Body of pancreas (tissue), 4 donors: ENCODE measurements around the gene PPP1R17. TPM values are rescaled to one million over a fixed set of nuclear protein-coding genes. Genes with fewer than 3 reads are reported as not detected.

Source experiments
- ATAC-seq: fragments of 150-250 bp; one replicate; pipeline ENCODE4 v1.9.1; 2016
- DNase-seq, 4 donors: peaks; one replicate each; pipeline ENCODE4 v3.0.0-alpha.2; 2019
- H3K27ac ChIP-seq, 4 donors: fragments of 200-600 bp; sonication (generic); 1 replicate in 3 of 4; 2 replicates in 1 of 4; pipeline versions ENCODE4 v1.5.1 to v1.6.1; 2016 to 2019; ENCODE audit warnings: mild to moderate bottlenecking in 1 of 4, mixed read lengths in 1 of 4, moderate library complexity in 1 of 4
- H3K27me3 ChIP-seq, 2 donors: fragments of 200-600 bp; sonication (generic); one replicate each; pipeline ENCODE4 v1.6.0; 2016; ENCODE audit warnings: mild to moderate bottlenecking in 1 of 2
- H3K36me3 ChIP-seq, 2 donors: fragments of 200-600 bp; sonication (generic); replicated peaks in 1 of 2; 2 replicates each; pipeline ENCODE4 v1.5.1; 2016; ENCODE audit warnings: low read depth in 2 of 2; ENCODE audit not compliant: insufficient read depth in 1 of 2
- H3K4me1 ChIP-seq: fragments of 200-600 bp; sonication (generic); one replicate; pipeline ENCODE4 v1.6.0; 2016
- H3K4me3 ChIP-seq, 2 donors: fragments of 200-600 bp; sonication (generic); 1 replicate in 1 of 2; 2 replicates in 1 of 2; pipeline ENCODE4 v1.5.1; 2016 to 2019
- H3K9me3 ChIP-seq, 3 donors: fragments of 200-600 bp; sonication (generic); 1 replicate in 2 of 3; 2 replicates in 1 of 3; pipeline ENCODE4 v1.5.1; 2016
- POLR2A ChIP-seq, 3 donors: fragments of 450-650 bp; IDR thresholded peaks; one replicate each; pipeline ENCODE4 v1.6.1; 2016; ENCODE audit warnings: antibody characterized with exemption in 3 of 3, mild to moderate bottlenecking in 2 of 3
- WGBS, 2 donors: methylation state at CpG; one replicate each; pipeline ENCODE4 v1.1.5; 2017; 5-methylcytosine and 5-hydroxymethylcytosine counted together
- intact Hi-C: fragments of 100-400 bp; cut with DNase I; formaldehyde crosslinking; loops from one replicate; pipeline ENCODE4 v1.15.1; 2023
- total RNA-seq, 2 donors: library from RNA; depleted of rRNA; stranded (reverse); fragments of >200 nt; gene quantifications; one replicate each; pipeline ENCODE4 v1.1.0, GENCODE V29; 2016
- TF ChIP-seq, protein P1 (sequence below), 7 experiments: fragments of 450-650 bp in 4 of 7; fragments of 200-600 bp in 3 of 7; sonication (generic) in 3 of 7; IDR thresholded peaks; one replicate each; pipeline ENCODE4 v1.5.1; 2016 to 2019; ENCODE audit warnings: antibody characterized with exemption in 7 of 7

The PPP1R17 gene
- not detected for total RNA-seq

DNA sequence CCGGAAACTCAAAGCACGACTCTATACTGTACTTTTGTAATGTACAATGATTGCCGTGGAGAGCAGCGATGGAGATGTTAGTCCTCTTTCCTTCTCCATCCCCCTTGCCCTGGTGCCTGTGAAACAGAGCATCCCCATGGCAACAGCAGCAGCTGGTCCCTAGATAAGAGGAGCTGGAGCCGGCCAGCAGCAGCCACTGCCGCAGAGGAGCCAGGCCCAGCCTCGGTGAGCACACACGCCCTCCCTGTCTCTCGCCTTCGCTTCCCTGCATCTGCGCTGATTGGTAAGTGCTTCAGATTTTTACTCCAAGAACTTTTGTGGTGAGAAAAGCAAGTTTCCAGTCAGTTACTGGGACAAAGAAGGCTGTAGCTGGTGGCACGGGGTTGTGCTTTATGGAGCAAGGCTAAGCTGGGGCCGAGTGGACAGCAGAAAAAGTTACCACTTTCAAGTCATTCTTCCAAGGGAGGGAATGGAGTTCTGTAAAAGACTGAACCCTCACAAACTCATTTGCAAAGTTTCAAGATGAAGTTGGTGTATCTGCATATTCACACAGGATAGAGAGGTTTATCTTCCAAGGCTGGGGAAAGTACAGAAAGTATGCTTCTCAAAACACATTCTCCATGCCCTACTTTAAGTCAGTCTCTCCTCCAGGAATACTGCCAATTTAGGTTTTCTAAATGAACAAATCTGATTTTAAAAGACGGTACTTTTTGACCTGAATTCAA lies at the start of gene PPP1R17:
Gene PPP1R17, plus strand, starts transcription at position 192 of the 725 bp plus-strand sequence. CDS start 5,227 bp downstream, outside the sequence.
- Histone ChIP-seq H3K9me3 (no peaks in the 10 kb centered on the region), H3K27ac (no peak within 1 kb of the TSS), H3K36me3 (no peaks in the 10 kb centered on the region), H3K4me3 (no peak within 1 kb of the TSS), H3K4me1 (no peaks in the 10 kb centered on the region), H3K27me3 (no peaks in the 10 kb centered on the region)
- ATAC-seq (no peak), DNase-seq (peak in 2 of 4 donors; percentile 16 to 32)
- no peak for TF ChIP-seq POLR2A (IDR thresholded peaks at IDR 0.05)
- TF ChIP-seq, protein P1, sequence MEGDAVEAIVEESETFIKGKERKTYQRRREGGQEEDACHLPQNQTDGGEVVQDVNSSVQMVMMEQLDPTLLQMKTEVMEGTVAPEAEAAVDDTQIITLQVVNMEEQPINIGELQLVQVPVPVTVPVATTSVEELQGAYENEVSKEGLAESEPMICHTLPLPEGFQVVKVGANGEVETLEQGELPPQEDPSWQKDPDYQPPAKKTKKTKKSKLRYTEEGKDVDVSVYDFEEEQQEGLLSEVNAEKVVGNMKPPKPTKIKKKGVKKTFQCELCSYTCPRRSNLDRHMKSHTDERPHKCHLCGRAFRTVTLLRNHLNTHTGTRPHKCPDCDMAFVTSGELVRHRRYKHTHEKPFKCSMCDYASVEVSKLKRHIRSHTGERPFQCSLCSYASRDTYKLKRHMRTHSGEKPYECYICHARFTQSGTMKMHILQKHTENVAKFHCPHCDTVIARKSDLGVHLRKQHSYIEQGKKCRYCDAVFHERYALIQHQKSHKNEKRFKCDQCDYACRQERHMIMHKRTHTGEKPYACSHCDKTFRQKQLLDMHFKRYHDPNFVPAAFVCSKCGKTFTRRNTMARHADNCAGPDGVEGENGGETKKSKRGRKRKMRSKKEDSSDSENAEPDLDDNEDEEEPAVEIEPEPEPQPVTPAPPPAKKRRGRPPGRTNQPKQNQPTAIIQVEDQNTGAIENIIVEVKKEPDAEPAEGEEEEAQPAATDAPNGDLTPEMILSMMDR (IDR thresholded peaks at IDR 0.05), result no peak
- 39 to 45% methylated on average over 14 of the region's 14 CpGs for WGBS, 2 donors
- intact Hi-C loops, result no loop called here

DNA sequence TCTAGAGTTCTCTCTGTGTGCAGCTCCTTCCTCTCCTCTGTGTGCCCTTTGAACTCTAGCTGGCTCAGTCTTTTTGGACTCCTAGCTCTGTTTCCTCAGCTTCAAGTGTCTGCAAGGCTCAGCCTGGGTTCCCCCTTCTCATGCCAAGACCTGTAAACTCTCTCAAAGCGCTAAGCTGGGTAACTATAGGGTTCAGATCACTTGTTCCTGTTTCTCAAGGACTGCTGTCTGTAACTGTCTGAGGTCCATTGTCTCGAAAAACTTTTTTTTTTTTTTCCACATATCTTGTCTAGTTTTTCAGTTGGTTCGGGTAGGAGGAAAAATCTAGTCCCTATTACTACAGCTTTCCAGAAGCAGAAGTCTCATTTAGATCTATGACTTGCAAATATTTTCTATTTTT lies 46.6 kb upstream of the PPP1R17 start:
- Histone ChIP-seq H3K4me3 (no peak overlapping the region), H3K27ac (no peak overlapping the region), H3K4me1 (no peaks in the 10 kb centered on the region), H3K36me3 (no peaks in the 10 kb centered on the region), H3K9me3 (no peaks in the 10 kb centered on the region), H3K27me3 (no peaks in the 10 kb centered on the region)
- intact Hi-C loops, result no loop called here
- WGBS, 2 donors, result 40 to 66% methylated on average over 3 of the region's 3 CpGs
- ATAC-seq, result no peak
- no peak for DNase-seq
- no peak for TF ChIP-seq POLR2A (IDR thresholded peaks at IDR 0.05)
- TF ChIP-seq, protein P1 (IDR thresholded peaks at IDR 0.05), result no peak

DNA sequence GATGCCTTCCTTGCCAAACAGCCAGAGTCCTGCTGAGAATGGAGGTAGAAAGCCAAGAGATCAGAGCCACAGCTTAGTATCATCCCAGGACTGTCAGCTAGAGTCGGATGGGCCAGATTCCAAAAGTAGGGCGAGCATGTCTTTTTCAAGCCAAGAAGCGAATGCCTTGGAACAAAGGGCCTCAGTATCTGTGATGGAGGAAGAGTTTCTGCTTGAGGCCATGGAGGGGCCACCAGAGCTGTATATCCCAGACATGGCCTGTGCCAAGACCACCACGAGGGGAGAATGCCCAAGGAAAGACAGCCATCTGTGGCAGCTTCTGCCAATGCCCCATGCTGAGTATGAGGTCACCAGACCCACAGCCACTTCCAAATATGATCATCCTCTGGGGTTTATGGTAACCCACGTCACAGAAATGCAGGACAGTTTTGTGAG lies 44.3 kb upstream of the PPP1R17 start:
- no peak for DNase-seq
- no peak for TF ChIP-seq POLR2A (IDR thresholded peaks at IDR 0.05)
- TF ChIP-seq, protein P1 (IDR thresholded peaks at IDR 0.05), result no peak

DNA sequence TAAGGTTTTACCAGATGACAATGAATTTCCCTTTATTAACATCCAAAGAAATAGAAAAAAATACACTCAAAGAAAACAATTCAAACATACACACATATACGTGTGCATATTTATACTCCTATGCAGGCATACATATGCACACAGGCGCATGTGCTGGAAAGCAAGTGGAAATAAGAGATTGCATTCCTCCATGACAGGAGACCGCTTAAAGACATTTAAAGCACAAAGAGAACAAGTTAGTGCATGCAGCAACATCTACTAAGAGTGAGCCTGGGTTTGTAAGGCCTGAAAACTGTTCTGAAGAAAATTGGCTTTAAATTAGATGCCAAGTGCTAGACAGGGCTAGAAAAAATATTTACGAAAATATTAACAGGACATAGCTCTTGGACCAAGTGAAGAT lies 40.1 kb upstream of the PPP1R17 start:
- intact Hi-C loops, result no loop called here
- H3K27me3 ChIP-seq, result no peaks in the 10 kb centered on the region
- H3K4me1 ChIP-seq, result no peaks in the 10 kb centered on the region
- TF ChIP-seq POLR2A (IDR thresholded peaks at IDR 0.05), result no peak
- TF ChIP-seq, protein P1 (IDR thresholded peaks at IDR 0.05), result no peak
- no peak overlapping the region for H3K27ac ChIP-seq
- no peak for ATAC-seq
- no peak for DNase-seq
- no peaks in the 10 kb centered on the region for H3K9me3 ChIP-seq
- no peaks in the 10 kb centered on the region for H3K36me3 ChIP-seq
- H3K4me3 ChIP-seq, result no peak overlapping the region
- 85 to 88% methylated on average over 4 of the region's 4 CpGs for WGBS, 2 donors

More for the DNA sequence above, 44.3 kb upstream of the PPP1R17 start:
- no peak for ATAC-seq
- Histone ChIP-seq H3K36me3 (no peaks in the 10 kb centered on the region), H3K9me3 (no peaks in the 10 kb centered on the region), H3K4me1 (no peaks in the 10 kb centered on the region), H3K27me3 (no peaks in the 10 kb centered on the region), H3K4me3 (no peak overlapping the region), H3K27ac (no peak overlapping the region)
- intact Hi-C loops, result no loop called here
- WGBS, 2 donors, result 58 to 59% methylated on average over 5 of the region's 5 CpGs

DNA sequence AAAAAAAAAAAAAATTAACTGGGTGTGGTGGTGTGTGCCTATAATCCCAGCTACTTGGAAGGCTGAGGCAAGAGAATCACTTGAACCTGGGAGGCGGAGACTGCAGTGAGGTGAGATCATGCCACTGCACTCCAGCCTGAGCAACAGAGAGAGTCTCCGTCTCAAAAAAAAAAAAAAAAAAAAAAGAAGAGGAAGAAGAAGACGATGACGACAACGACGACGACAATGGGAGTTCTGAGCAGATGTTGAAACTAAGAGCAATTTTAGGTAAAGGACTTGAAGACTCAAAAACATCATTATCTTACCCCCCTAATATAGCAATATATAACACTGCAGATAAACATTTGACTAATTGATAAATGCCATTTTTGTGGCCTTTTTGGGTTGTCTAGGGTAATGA lies 39.5 kb upstream of the PPP1R17 start:
- peak in 1 of 4 donors; percentile 28 for DNase-seq
- WGBS, 2 donors, result 64 to 80% methylated on average over 7 of the region's 7 CpGs
- H3K4me3 ChIP-seq, result no peak overlapping the region
- no peak for ATAC-seq
- no peaks in the 10 kb centered on the region for H3K36me3 ChIP-seq
- intact Hi-C loops, result no loop called here
- no peaks in the 10 kb centered on the region for H3K4me1 ChIP-seq
- H3K9me3 ChIP-seq, result no peaks in the 10 kb centered on the region
- no peak overlapping the region for H3K27ac ChIP-seq
- TF ChIP-seq POLR2A (IDR thresholded peaks at IDR 0.05), result no peak
- TF ChIP-seq, protein P1 (IDR thresholded peaks at IDR 0.05), result no peak
- H3K27me3 ChIP-seq, result no peaks in the 10 kb centered on the region
